ENCODE results near the gene SSBP4. TPM values are rescaled to one million over a fixed set of nuclear protein-coding genes. Genes with fewer than 3 reads are reported as not detected.

The SSBP4 gene
- total and polyA plus RNA-seq, 9 of the 15 experiments (the other 6 are each of a cell fraction or from before 2014, with no cell fraction given) = 1.1 to 189 (median 39.0) TPM

- TF ChIP-seq RREB1 (CRISPR knock-in tag; IDR thresholded peaks at IDR 0.05) (no peak), ZNF121 (CRISPR knock-in tag; conservative IDR thresholded peaks at IDR 0.05) (no peak), RBM15 (IDR thresholded peaks at IDR 0.05; ENCODE audit: insufficient read depth, low read length) (no peak), ZNF740 (CRISPR knock-in tag; IDR thresholded peaks at IDR 0.05) (no peak), ZNF740 (tag; IDR thresholded peaks at IDR 0.05) (no peak), KLF10 (CRISPR knock-in tag; IDR thresholded peaks at IDR 0.05) (no peak), THRAP3 (IDR thresholded peaks at IDR 0.05; ENCODE audit: borderline replicate concordance) (no peak), ZBTB7A (IDR thresholded peaks at IDR 0.05; ENCODE audit: borderline replicate concordance, control insufficient read depth, low read depth, low read length) (peak; percentile 43; the same call in 1 of the 2 replicates), ZNF77 (CRISPR knock-in tag; IDR thresholded peaks at IDR 0.05) (no peak), CC2D1A (IDR thresholded peaks at IDR 0.05) (no peak), ZNF668 (CRISPR knock-in tag; IDR thresholded peaks at IDR 0.05) (no peak)
These were observed 13.2 kb downstream of the SSBP4 start (continued) for GRCh38 chr19:18432275-18433014.

Data from K562 (cell line).